Panc1 (cell line): Measurements from ENCODE around the gene NCBP2.

Experiments
- POLR2AphosphoS5 ChIP-seq: IDR thresholded peaks from 2 replicates; pipeline ENCODE4 v1.6.1; 2012; ENCODE audit warnings: mild to moderate bottlenecking, low read depth, low read length, moderate library complexity
- SIN3A ChIP-seq: IDR thresholded peaks from 2 replicates; pipeline ENCODE4 v1.6.1; 2012; ENCODE audit warnings: low read depth, mild to moderate bottlenecking, low read length, moderate library complexity, borderline replicate concordance; ENCODE audit not compliant: insufficient read depth
- TF ChIP-seq, protein P1 (sequence below): fragments of 450-650 bp; IDR thresholded peaks from 2 replicates; pipeline ENCODE4 v1.5.1; 2017; ENCODE audit warnings: mild to moderate bottlenecking

DNA sequence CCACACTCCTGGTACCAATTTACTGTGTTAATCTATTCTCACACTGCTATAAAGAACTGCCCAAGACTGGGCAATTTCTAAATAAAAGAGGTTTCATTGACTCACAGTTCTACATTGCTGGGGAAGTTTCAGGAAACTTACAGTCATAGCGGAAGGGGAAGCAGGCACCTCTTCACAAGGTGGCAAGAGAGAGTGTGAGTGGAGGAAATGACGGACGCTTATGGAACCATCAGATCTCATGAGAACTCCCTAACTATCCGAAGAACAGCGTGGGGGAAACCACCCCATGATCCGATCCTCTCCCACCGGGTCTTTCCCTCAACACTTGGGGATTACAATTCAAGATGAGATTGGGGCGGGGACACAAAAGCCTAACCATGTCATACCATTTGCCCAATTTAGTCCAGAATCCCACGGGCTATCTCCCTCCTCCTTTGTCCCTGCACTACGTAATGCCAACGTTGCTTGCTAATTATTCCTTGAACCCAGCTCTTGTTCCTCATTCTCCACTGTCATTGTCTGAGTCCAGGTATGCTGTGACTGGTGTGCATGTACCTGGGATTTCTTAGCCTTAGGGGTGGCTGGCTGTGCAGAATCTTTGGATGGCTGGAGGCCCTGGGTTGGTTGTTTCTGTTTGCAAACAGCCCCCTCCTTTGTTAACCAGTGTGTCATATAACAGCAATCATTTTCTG lies 22.9 kb upstream of the NCBP2 start:
- TF ChIP-seq POLR2AphosphoS5 (no peak), SIN3A (no peak)
- TF ChIP-seq, protein P1, sequence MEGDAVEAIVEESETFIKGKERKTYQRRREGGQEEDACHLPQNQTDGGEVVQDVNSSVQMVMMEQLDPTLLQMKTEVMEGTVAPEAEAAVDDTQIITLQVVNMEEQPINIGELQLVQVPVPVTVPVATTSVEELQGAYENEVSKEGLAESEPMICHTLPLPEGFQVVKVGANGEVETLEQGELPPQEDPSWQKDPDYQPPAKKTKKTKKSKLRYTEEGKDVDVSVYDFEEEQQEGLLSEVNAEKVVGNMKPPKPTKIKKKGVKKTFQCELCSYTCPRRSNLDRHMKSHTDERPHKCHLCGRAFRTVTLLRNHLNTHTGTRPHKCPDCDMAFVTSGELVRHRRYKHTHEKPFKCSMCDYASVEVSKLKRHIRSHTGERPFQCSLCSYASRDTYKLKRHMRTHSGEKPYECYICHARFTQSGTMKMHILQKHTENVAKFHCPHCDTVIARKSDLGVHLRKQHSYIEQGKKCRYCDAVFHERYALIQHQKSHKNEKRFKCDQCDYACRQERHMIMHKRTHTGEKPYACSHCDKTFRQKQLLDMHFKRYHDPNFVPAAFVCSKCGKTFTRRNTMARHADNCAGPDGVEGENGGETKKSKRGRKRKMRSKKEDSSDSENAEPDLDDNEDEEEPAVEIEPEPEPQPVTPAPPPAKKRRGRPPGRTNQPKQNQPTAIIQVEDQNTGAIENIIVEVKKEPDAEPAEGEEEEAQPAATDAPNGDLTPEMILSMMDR, result no peak
